Thoracic aorta (tissue), 2 donors: Measurements from ENCODE around the gene TMPRSS9. TPM values are rescaled to one million over a fixed set of nuclear protein-coding genes. Genes with fewer than 3 reads are reported as not detected.

Experiments used
- ATAC-seq: fragments of 150-250 bp; one replicate; pipeline ENCODE4 v1.8.0; 2017; ENCODE audit warnings: low read depth; ENCODE audit not compliant: insufficient number of reproducible peaks, low FRiP score
- DNase-seq: peaks from one replicate; pipeline ENCODE4 v3.0.0-alpha.2; 2020; ENCODE audit warnings: low spot score
- H3K27ac ChIP-seq, 2 donors: fragments of 200-600 bp; sonication (generic); 1 replicate in 1 of 2; 2 replicates in 1 of 2; pipeline ENCODE4 v1.5.1; 2016; ENCODE audit warnings: mild to moderate bottlenecking in 2 of 2, moderate library complexity in 2 of 2
- H3K27me3 ChIP-seq: fragments of 200-600 bp; sonication (generic); replicated peaks from 2 replicates; pipeline ENCODE4 v1.6.0; 2016; ENCODE audit warnings: mild to moderate bottlenecking; ENCODE audit not compliant: insufficient read depth
- H3K36me3 ChIP-seq: fragments of 200-600 bp; sonication (generic); one replicate; pipeline ENCODE4 v1.5.1; 2016
- H3K4me1 ChIP-seq, 2 donors: fragments of 200-600 bp; sonication (generic); 1 replicate in 1 of 2; 2 replicates in 1 of 2; pipeline versions ENCODE4 v1.5.1 to v1.6.0; 2016; ENCODE audit warnings: low read depth in 2 of 2, mild to moderate bottlenecking in 1 of 2; ENCODE audit not compliant: control insufficient read depth in 1 of 2
- H3K4me3 ChIP-seq: fragments of 200-600 bp; sonication (generic); 2 replicates; pipeline ENCODE4 v1.5.1; 2016; ENCODE audit warnings: mild to moderate bottlenecking
- H3K9me3 ChIP-seq: fragments of 200-600 bp; sonication (generic); 2 replicates; pipeline ENCODE4 v1.5.1; 2016
- CTCF ChIP-seq: fragments of 200-600 bp; sonication (generic); IDR thresholded peaks from one replicate; pipeline ENCODE4 v1.5.1; 2019; ENCODE audit warnings: antibody characterized with exemption
- total RNA-seq, 2 donors: library from RNA; depleted of rRNA; stranded (reverse); fragments of >200 nt; gene quantifications; one replicate each; pipeline versions ENCODE4 v1.1.0 to v1.2.3, GENCODE V29; 2016

The TMPRSS9 gene
- total RNA-seq, 2 donors from 2014 or later, result 0.42 to 0.54 TPM

GRCh38 chr19:2408247-2408646, 48.2 kb downstream of the TMPRSS9 start:
- peaks cover 3% of the 10 kb centered on the region for H3K9me3 ChIP-seq
- no peaks in the 10 kb centered on the region for H3K4me1 ChIP-seq
- H3K27me3 ChIP-seq, result no peaks in the 10 kb centered on the region
- no peak for ATAC-seq
- H3K36me3 ChIP-seq, result no peaks in the 10 kb centered on the region
- DNase-seq, result no peak
- H3K27ac ChIP-seq, result no peak overlapping the region
- no peak for TF ChIP-seq CTCF
- no peak overlapping the region for H3K4me3 ChIP-seq

DNA sequence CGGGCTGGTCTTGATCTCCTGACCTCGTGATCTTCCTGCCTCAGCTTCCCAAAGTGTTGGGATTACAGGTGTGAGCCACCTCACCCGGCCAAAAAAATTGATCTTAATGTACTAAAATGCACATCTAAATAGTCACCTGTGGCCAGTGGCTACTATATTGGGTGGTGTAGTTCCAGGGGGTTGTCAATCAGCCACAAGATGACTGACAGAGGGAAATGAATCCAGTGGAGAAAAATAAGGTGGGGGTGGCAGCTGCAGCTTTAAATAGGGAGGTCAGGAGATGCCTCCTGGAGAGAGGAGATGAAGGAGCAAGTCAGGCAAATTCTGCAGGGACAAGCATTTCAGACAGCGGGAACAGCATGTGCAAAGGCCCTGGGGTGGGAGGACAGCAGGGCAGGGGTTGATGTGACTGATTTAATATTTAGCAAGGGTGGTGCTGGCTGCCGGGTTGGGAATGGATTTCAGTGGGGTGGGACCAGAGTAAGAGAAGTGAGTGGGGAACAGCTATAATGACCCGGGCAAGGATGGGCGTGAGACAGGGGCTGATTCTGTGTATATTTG, 49.4 kb downstream of the TMPRSS9 start:
- no peak overlapping the region for H3K4me3 ChIP-seq
- no peak for ATAC-seq

DNA sequence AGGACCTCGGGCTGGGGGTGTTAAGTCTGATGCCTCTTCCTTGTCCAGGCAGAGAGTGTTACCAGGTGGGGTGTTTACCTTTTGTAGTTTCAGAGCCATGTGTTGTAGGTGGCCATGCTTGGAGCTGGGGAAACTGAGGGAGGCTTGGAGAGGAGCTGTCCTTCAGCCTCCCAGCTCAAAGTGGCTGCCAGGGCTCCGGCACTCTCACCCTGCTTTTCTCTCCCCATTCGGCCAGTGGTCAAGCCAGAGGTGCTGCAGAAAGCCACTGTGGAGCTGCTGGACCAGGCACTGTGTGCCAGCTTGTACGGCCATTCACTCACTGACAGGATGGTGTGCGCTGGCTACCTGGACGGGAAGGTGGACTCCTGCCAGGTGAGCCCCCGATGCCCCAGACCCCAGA, 50.0 kb downstream of the TMPRSS9 start:
- no peak for DNase-seq
- ATAC-seq, result no peak
- Histone ChIP-seq H3K9me3 (no peaks in the 10 kb centered on the region), H3K27me3 (no peaks in the 10 kb centered on the region), H3K4me1 (no peaks in the 10 kb centered on the region), H3K27ac (no peak overlapping the region), H3K36me3 (no peaks in the 10 kb centered on the region), H3K4me3 (no peak overlapping the region)
- TF ChIP-seq CTCF, result no peak

More for the DNA sequence above, 49.4 kb downstream of the TMPRSS9 start:
- Histone ChIP-seq H3K27ac (no peak overlapping the region), H3K27me3 (no peaks in the 10 kb centered on the region), H3K9me3 (no peaks in the 10 kb centered on the region), H3K36me3 (no peaks in the 10 kb centered on the region), H3K4me1 (no peaks in the 10 kb centered on the region)
- DNase-seq, result no peak
- TF ChIP-seq CTCF, result no peak

DNA sequence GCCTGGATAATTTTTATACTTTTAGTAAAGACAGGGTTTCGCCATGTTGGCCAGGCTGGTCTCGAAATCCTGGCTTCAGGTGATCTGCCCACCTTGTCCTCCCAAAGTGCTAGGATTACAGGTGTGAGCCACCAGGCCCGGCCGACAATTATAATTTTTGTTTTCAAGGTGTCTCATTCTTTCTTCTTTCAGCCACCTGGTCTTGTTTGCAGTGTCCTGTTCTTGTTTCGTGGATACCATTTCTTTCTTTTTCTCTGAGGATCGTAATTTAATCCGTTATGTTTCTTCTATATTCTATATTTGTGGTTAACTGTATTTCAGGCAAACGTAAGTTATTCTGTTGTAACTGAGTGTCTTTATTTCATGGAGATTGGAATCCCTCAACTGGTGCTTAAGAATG, 51.6 kb downstream of the TMPRSS9 start:
- Histone ChIP-seq H3K36me3 (peaks cover 1% of the 10 kb centered on the region), H3K27me3 (no peaks in the 10 kb centered on the region)
- no peak for TF ChIP-seq CTCF

GRCh38 chr19:2412449-2412848, 52.4 kb downstream of the TMPRSS9 start:
- DNase-seq (no peak), ATAC-seq (no peak)
- Histone ChIP-seq H3K9me3 (no peaks in the 10 kb centered on the region), H3K4me1 (no peaks in the 10 kb centered on the region), H3K27me3 (no peaks in the 10 kb centered on the region), H3K36me3 (peaks cover 7% of the 10 kb centered on the region), H3K4me3 (no peak overlapping the region), H3K27ac (no peak overlapping the region)
- no peak for TF ChIP-seq CTCF

More for the DNA sequence above, 51.6 kb downstream of the TMPRSS9 start:
- no peaks in the 10 kb centered on the region for H3K4me1 ChIP-seq
- no peaks in the 10 kb centered on the region for H3K9me3 ChIP-seq
- H3K27ac ChIP-seq, result no peak overlapping the region
- ATAC-seq (no peak), DNase-seq (no peak)
- H3K4me3 ChIP-seq, result no peak overlapping the region
